Measurements from ENCODE around the gene NDUFS5.
"Not testable (repeated sequence)": the region's sequence is repeated elsewhere in the genome, so short reads cannot be mapped to it uniquely, and the experiment has no call there.

DNA sequence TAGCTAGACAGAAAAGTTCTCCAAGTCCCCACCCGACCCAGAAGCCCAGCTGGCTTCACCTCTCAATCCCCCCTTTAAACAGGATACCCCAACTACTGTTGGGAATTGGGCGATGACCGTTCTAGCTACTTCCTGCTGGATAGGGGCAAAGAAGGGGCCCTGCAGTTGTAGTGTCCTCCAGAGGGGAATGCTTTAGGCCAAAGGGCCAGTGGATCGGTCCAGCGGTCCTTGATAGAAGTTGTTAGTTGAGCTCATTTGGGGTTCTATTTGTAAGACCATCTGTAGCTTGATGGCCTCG, 48.0 kb upstream of the NDUFS5 start:
- TF ChIP-seq, protein P1, sequence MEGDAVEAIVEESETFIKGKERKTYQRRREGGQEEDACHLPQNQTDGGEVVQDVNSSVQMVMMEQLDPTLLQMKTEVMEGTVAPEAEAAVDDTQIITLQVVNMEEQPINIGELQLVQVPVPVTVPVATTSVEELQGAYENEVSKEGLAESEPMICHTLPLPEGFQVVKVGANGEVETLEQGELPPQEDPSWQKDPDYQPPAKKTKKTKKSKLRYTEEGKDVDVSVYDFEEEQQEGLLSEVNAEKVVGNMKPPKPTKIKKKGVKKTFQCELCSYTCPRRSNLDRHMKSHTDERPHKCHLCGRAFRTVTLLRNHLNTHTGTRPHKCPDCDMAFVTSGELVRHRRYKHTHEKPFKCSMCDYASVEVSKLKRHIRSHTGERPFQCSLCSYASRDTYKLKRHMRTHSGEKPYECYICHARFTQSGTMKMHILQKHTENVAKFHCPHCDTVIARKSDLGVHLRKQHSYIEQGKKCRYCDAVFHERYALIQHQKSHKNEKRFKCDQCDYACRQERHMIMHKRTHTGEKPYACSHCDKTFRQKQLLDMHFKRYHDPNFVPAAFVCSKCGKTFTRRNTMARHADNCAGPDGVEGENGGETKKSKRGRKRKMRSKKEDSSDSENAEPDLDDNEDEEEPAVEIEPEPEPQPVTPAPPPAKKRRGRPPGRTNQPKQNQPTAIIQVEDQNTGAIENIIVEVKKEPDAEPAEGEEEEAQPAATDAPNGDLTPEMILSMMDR (IDR thresholded peaks at IDR 0.05): not testable (repeated sequence)
- TF ChIP-seq POLR2A (IDR thresholded peaks at IDR 0.05): not testable (repeated sequence)

Data from body of pancreas (tissue), 4 donors.